ENCODE results near the gene PJA1. TPM values are rescaled to one million over a fixed set of nuclear protein-coding genes. Genes with fewer than 3 reads are reported as not detected.

Gene PJA1
- total and polyA plus RNA-seq, 7 donors: 3.5 to 13.4 (median 7.4) TPM

DNA sequence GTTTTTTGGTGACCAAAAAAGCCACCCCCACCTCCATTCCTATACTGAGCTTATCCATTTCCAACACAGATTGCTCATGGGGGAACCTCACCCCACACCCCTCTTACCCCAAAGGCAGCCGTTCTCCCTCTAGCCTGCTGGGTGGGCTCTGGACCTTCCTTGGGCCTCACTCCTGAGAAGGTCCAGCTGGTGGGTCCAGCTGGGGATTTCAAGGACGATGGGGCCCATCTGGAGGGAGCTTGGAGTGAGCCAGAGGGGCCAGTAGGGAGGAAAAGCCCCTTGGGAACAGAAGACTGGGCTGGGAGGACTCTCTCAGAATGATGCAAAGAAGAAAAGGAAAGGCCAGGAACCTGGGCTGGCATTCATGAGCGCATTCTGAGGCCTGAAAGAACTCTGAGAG lies 42.0 kb upstream of the PJA1 start:
- H3K9me3 ChIP-seq: no peaks in the 10 kb centered on the region
- H3K4me1 ChIP-seq: no peaks in the 10 kb centered on the region
- H3K36me3 ChIP-seq (ENCODE audit: insufficient read depth in 1 of 2, low read depth in 1 of 2): no peaks in the 10 kb centered on the region
- 50 to 86% (median 77%) methylated on average over 2 to 3 of the region's 3 CpGs for WGBS, 3 donors
- H3K4me3 ChIP-seq: no peak overlapping the region
- TF ChIP-seq, protein P1, sequence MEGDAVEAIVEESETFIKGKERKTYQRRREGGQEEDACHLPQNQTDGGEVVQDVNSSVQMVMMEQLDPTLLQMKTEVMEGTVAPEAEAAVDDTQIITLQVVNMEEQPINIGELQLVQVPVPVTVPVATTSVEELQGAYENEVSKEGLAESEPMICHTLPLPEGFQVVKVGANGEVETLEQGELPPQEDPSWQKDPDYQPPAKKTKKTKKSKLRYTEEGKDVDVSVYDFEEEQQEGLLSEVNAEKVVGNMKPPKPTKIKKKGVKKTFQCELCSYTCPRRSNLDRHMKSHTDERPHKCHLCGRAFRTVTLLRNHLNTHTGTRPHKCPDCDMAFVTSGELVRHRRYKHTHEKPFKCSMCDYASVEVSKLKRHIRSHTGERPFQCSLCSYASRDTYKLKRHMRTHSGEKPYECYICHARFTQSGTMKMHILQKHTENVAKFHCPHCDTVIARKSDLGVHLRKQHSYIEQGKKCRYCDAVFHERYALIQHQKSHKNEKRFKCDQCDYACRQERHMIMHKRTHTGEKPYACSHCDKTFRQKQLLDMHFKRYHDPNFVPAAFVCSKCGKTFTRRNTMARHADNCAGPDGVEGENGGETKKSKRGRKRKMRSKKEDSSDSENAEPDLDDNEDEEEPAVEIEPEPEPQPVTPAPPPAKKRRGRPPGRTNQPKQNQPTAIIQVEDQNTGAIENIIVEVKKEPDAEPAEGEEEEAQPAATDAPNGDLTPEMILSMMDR (IDR thresholded peaks at IDR 0.05): no peak
- H3K27me3 ChIP-seq (ENCODE audit: insufficient read depth in 3 of 3, low read length in 2 of 3): no peaks in the 10 kb centered on the region
- no peak overlapping the region for H3K27ac ChIP-seq
- ATAC-seq (no peak), DNase-seq (no peak)
- intact Hi-C loops (cut with DNase I): no loop called here

DNA sequence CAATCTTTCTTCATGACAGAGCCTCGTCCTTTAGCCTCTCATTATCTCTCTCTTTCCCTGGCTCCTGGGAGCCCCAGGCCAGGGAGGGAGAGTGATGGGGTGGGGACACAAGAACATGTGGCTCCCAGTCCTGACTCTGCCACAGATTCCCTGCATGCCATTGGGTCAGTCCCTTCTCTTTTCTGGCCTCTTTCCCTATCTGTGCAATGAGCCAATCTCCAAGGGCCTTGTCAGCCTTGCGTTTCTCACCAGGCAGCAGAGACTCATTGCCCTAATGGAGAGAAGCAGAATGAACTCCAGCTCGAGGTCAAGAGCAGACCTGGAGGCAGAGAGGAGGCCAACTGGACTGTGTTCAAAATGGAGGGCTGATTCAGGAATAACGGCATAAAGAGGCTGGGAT lies 38.4 kb upstream of the PJA1 start:
- H3K36me3 ChIP-seq (ENCODE audit: insufficient read depth in 1 of 2, low read depth in 1 of 2): no peaks in the 10 kb centered on the region
- WGBS, 3 donors: 59 to 72% (median 63%) methylated on average over 4 of the region's 4 CpGs
- H3K27me3 ChIP-seq (ENCODE audit: insufficient read depth in 3 of 3, low read length in 2 of 3): no peaks in the 10 kb centered on the region
- no peak for ATAC-seq
- intact Hi-C loops (cut with DNase I): no loop called here
- H3K9me3 ChIP-seq: no peaks in the 10 kb centered on the region
- TF ChIP-seq, protein P1 (IDR thresholded peaks at IDR 0.05): no peak
- no peaks in the 10 kb centered on the region for H3K4me1 ChIP-seq
- no peak overlapping the region for H3K4me3 ChIP-seq
- H3K27ac ChIP-seq: no peak overlapping the region
- DNase-seq: no peak

DNA sequence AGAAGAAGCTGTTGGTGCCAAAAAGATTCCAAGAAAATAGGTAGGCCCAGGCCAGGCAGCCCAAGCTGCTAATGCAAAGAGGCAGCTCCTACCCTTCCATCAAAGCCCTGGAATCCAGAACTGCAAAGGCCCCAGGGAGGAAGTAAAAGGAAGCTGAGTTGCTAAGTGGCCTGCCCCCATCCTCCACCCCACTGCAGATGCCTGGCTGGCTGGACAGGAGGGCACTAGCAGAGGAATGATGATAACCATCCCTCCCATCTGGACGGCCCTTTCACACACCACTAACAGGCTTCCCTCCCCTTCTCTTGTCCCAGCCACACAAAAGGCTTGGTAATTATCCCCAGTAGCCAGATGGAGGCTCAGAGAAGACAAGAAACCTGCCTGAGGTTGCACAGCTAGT lies 32.4 kb upstream of the PJA1 start:
- Histone ChIP-seq H3K4me3 (no peak overlapping the region), H3K27me3 (ENCODE audit: insufficient read depth in 3 of 3, low read length in 2 of 3) (peaks cover 0 to 4% (median 0%) of the 10 kb centered on the region in 3 donors), H3K27ac (no peak overlapping the region), H3K36me3 (ENCODE audit: insufficient read depth in 1 of 2, low read depth in 1 of 2) (no peaks in the 10 kb centered on the region), H3K9me3 (no peaks in the 10 kb centered on the region), H3K4me1 (no peaks in the 10 kb centered on the region)
- WGBS, 3 donors: 43 to 83% (median 55%) methylated on average over 1 of the region's 1 CpG
- intact Hi-C loops (cut with DNase I): no loop called here
- TF ChIP-seq, protein P1 (IDR thresholded peaks at IDR 0.05): no peak
- ATAC-seq (no peak), DNase-seq (no peak)

DNA sequence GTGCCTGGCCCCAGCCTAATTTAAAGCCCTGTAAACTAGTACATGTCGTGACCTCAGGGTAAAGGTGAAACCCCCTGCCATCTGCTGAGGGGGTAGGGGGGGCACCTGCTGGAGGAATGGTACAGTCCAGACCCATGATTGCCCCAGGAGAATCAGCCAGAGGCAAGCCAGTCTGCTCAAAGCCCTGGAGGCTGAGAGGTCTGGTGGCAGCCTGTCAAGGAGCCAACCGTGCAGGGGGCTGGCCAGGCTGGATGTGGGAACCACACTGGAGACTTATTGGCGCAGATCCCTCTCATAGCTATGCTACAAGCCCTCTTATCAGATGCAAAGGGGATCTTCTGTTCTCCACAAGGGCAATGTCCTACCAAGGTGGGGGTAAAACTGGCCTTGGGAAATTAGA lies 31.4 kb upstream of the PJA1 start:
- Histone ChIP-seq H3K4me3 (no peak overlapping the region), H3K27me3 (ENCODE audit: insufficient read depth in 3 of 3, low read length in 2 of 3) (peaks cover 0 to 5% (median 0%) of the 10 kb centered on the region in 3 donors), H3K27ac (no peak overlapping the region), H3K4me1 (no peaks in the 10 kb centered on the region), H3K9me3 (no peaks in the 10 kb centered on the region), H3K36me3 (ENCODE audit: insufficient read depth in 1 of 2, low read depth in 1 of 2) (no peaks in the 10 kb centered on the region)
- 69 to 82% (median 82%) methylated on average over 3 of the region's 3 CpGs for WGBS, 3 donors
- no peak for DNase-seq
- TF ChIP-seq, protein P1 (IDR thresholded peaks at IDR 0.05): no peak
- intact Hi-C loops (cut with DNase I): no loop called here
- no peak for ATAC-seq

DNA sequence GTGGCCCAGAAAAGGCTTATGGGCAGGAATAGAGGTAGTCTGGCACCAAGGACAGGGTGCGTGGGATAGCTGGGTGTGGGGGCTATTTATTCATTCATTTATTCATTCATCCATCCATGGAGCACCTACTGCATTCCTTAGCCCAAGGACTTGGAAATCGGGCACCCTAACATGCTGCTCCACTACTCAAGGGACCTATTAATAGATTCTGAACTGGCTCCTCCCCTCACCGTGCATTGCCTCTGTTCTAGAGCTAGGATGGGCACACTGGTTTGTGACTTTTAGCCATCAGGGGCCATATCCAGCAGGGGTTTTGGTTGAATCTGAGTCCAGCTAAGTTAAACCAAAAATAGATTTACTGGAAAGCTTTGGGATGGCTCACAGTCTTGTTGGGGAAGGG lies 30.6 kb upstream of the PJA1 start:
- intact Hi-C loops (cut with DNase I): no loop called here
- WGBS, 3 donors: 47 to 53% (median 52%) methylated on average over 3 of the region's 3 CpGs
- H3K36me3 ChIP-seq (ENCODE audit: insufficient read depth in 1 of 2, low read depth in 1 of 2): no peaks in the 10 kb centered on the region
- TF ChIP-seq, protein P1 (IDR thresholded peaks at IDR 0.05): no peak
- ATAC-seq (no peak), DNase-seq (no peak)
- H3K9me3 ChIP-seq: no peaks in the 10 kb centered on the region
- no peak overlapping the region for H3K4me3 ChIP-seq
- peaks cover 0 to 12% (median 0%) of the 10 kb centered on the region in 3 donors for H3K27me3 ChIP-seq (ENCODE audit: insufficient read depth in 3 of 3, low read length in 2 of 3)
- H3K27ac ChIP-seq: no peak overlapping the region
- no peaks in the 10 kb centered on the region for H3K4me1 ChIP-seq
